ENCODE measurements around the gene DCST2. TPM values are rescaled to one million over a fixed set of nuclear protein-coding genes. Genes with fewer than 3 reads are reported as not detected.

DCST2 gene
- total RNA-seq, 4 donors from 2014 or later = 0.33 to 4.2 (median 0.50) TPM; not detected in 1

DNA sequence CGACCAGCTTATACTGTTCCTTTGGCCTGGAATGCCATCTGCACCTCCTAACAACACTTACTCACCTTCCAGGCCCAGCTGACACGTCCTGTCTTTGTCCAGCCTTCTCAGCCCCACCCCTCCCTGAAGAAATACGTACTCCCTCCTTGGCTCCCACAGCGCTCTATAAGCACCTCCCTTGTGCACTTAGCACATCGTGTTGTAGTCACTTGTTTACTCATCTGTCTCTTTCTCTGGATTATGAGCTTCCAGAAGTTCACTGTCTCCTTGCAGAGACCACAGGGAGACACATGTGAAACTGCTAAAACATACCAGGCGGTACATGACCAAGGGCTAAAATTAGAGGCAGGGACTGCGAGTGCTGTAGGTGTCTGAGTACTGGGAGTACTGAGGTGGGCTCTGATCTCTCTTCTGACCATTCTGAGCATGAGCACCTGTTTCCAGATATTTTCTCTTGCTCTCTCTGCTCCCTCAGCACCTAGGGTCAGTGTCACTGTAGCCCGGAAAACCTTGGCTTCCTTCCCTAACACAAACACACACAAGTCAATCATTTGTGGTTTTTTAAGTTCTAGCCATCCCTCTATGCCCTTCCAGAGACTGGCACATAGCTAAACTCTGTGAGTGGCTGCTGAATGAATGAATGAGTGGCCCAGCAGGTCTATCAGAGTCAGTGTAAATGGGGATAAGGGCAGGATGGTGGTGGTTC lies 5.2 kb upstream of the DCST2 start:
- Histone ChIP-seq H3K27me3 (no peaks in the 10 kb centered on the region), H3K9me3 (no peaks in the 10 kb centered on the region), H3K36me3 (no peaks in the 10 kb centered on the region), H3K4me3 (replicated peaks in 1 of 3) (no peak overlapping the region), H3K4me1 (peaks cover 0 to 18% of the 10 kb centered on the region in 2 donors), H3K27ac (no peak overlapping the region)
- DNase-seq = peak; percentile 48 to 56
- TF ChIP-seq, protein P1, sequence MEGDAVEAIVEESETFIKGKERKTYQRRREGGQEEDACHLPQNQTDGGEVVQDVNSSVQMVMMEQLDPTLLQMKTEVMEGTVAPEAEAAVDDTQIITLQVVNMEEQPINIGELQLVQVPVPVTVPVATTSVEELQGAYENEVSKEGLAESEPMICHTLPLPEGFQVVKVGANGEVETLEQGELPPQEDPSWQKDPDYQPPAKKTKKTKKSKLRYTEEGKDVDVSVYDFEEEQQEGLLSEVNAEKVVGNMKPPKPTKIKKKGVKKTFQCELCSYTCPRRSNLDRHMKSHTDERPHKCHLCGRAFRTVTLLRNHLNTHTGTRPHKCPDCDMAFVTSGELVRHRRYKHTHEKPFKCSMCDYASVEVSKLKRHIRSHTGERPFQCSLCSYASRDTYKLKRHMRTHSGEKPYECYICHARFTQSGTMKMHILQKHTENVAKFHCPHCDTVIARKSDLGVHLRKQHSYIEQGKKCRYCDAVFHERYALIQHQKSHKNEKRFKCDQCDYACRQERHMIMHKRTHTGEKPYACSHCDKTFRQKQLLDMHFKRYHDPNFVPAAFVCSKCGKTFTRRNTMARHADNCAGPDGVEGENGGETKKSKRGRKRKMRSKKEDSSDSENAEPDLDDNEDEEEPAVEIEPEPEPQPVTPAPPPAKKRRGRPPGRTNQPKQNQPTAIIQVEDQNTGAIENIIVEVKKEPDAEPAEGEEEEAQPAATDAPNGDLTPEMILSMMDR (IDR thresholded peaks at IDR 0.05) = no peak
- TF ChIP-seq POLR2A (IDR thresholded peaks at IDR 0.05) = no peak
- 49 to 57% methylated on average over 8 of the region's 8 CpGs for WGBS, 2 donors
- intact Hi-C loops (cut with DNase I) = no loop called here

DNA sequence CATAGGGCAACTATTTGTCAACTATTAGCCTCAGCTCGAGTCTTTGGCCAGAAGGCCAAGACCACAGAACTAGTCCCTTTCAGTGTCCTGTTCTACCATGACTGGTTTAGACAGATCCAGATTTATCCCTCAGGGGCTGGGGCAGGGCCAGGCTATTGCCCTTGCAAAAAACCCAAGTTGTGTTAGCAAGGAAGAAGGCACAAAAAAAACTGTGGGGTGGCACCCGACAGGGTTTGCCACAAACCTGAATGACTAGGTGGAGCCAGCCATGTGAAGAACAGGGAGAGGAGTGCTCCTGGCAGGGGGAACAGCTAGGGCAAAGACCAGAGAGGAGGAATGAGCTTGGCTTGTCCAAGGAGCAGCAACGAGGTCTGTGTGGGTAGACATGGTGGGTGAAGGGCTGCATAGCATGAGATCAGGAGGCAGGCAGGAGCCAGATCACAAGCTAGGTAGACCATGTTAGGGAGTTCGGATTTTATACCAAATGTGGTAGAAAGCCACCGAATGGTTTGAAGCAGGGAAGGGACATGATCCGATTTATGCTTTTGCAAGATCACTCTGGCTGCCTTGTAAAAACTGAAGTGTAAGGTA lies 4.4 kb upstream of the DCST2 start:
- TF ChIP-seq, protein P1 (IDR thresholded peaks at IDR 0.05) = no peak
- TF ChIP-seq POLR2A (IDR thresholded peaks at IDR 0.05) = no peak
- Histone ChIP-seq H3K27me3 (no peaks in the 10 kb centered on the region), H3K4me1 (peaks cover 0 to 18% of the 10 kb centered on the region in 2 donors), H3K4me3 (replicated peaks in 1 of 3) (no peak overlapping the region), H3K9me3 (no peaks in the 10 kb centered on the region), H3K36me3 (no peaks in the 10 kb centered on the region), H3K27ac (no peak overlapping the region)
- peak; percentile 19 to 28 for DNase-seq
- intact Hi-C loops (cut with DNase I) = no loop called here
- WGBS, 2 donors = 73 to 84% methylated on average over 6 of the region's 6 CpGs

DNA sequence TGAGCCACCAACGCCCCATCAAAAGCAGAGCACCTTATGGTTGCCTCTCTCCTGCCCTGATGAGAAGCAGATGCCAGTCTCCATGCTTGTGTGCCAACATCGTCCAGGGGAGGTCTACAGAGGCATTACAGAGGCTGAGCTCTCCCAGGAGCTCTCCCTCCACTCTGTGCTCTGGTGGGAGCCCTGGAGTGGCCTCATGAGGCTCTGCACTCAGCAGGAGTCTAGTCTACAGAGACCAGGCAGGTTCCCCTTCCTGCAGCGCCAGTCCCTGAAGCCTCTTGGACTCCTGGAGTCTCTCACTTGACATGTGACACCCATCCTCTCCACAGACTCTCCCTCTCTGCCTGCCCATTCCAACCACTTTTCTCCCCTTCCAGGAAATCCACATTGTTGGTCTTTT lies 3.5 kb upstream of the DCST2 start:
- WGBS, 2 donors = 86 to 90% methylated on average over 2 to 3 of the region's 3 CpGs
- Histone ChIP-seq H3K27ac (no peak overlapping the region), H3K9me3 (no peaks in the 10 kb centered on the region), H3K27me3 (no peaks in the 10 kb centered on the region), H3K4me3 (replicated peaks in 1 of 3) (no peak overlapping the region), H3K36me3 (no peaks in the 10 kb centered on the region), H3K4me1 (peaks cover 0 to 18% of the 10 kb centered on the region in 2 donors)
- no peak for DNase-seq
- intact Hi-C loops (cut with DNase I) = no loop called here
- TF ChIP-seq, protein P1 (IDR thresholded peaks at IDR 0.05) = no peak
- no peak for TF ChIP-seq POLR2A (IDR thresholded peaks at IDR 0.05)

DNA sequence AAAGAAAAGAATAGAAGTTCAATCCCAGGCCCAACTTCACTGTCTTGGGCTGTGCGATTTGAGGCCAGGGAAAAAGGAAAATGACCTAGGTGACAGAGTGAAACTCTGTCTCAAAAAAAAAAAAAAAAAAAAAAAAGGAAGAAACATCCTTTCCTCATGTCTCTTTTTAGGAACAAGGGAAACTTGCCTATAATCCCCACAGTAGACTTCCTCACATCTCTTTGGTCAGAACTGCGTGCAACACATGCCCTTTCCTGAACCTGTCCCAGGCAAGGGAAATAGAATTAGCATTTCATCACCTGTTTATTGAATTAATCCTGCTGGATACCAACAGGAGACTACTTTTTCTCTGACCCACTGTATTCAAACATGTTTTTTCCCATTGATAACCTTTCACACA lies 2.4 kb upstream of the DCST2 start:
- Histone ChIP-seq H3K4me1 (peaks cover 0 to 18% of the 10 kb centered on the region in 2 donors), H3K9me3 (no peaks in the 10 kb centered on the region), H3K4me3 (replicated peaks in 1 of 3) (no peak overlapping the region), H3K36me3 (no peaks in the 10 kb centered on the region), H3K27me3 (no peaks in the 10 kb centered on the region), H3K27ac (no peak overlapping the region)
- intact Hi-C loops (cut with DNase I) = no loop called here
- DNase-seq = no peak
- WGBS, 2 donors = 89 to 91% methylated on average over 2 of the region's 2 CpGs
- TF ChIP-seq, protein P1 (IDR thresholded peaks at IDR 0.05) = no peak
- no peak for TF ChIP-seq POLR2A (IDR thresholded peaks at IDR 0.05)
